PC-3 (cell line): ENCODE data around the gene HBG2.

Experiments used
- CTCF ChIP-seq: fragments of 300-600 bp; sonication (generic); conservative IDR thresholded peaks from 2 replicates; pipeline ENCODE4 v1.5.1; 2017; ENCODE audit warnings: antibody characterized with exemption, low read depth, mild to moderate bottlenecking, low read length
- EZH2 ChIP-seq: fragments of 300-600 bp; sonication (generic); IDR thresholded peaks from one replicate; pipeline ENCODE4 v1.6.1; 2017; ENCODE audit warnings: antibody characterized with exemption, mild to moderate bottlenecking, low read length; ENCODE audit not compliant: unreplicated experiment
- EZH2phosphoT487 ChIP-seq: fragments of 300-600 bp; sonication (generic); IDR thresholded peaks from 2 replicates; pipeline ENCODE4 v1.6.1; 2018; ENCODE audit warnings: mild to moderate bottlenecking, antibody characterized with exemption, low read length, borderline replicate concordance

- TF ChIP-seq CTCF, result no peak
- TF ChIP-seq EZH2, result no peak
- no peak for TF ChIP-seq EZH2phosphoT487
These were observed 17.9 kb upstream of the HBG2 start for GRCh38 chr11:5272395-5273017.
